NCI-H1417 (cell line): Measurements from ENCODE around the gene NDRG3.

Source experiments
- DNase-seq, 3 experiments: peaks; one replicate each; lab custom pipeline; 2025; lab: John Stamatoyannopoulos, UW

The NDRG3 gene

DNA sequence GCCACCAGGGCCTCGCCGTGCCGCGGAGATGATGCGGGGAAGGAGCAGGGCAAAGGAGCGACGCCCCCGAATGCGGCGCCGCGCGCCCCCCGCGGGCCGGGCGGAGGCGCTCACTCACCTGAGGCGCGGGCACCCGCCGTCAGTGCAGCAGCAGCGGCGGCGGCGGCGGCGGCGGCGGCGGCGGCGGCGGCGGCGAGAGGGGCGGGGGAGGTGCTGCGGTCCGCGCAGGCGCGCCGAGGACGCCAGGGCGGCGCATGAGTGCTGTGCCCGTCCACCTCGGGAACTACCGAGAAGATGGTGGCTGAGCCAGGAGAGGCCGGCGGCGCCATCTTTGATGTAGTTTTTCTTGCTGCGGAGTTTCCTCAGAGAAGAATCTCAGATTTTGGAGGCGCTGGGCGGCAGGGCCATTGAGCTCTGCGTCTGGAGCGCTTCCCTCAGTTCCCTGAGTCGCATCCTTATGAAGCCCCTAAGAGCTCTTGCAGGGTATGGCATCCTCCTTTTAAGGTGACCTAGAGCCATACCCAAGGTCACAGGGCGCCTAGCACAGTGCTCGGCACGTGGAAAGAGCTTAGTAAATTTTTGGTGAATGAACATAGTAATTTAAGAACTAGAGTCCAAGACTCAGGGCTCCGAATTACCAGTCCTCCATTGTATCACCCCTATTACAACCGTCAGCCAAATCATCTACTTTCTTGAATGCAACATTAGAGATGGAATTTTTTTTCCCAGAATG is at the start of gene NDRG3:
NDRG3 (minus strand) TSS at position 164 of the 733 bp plus-strand sequence. CDS start 24,355 bp downstream, outside the sequence.
- DNase-seq: peak; percentile 92 to 97 (median 93)

DNA sequence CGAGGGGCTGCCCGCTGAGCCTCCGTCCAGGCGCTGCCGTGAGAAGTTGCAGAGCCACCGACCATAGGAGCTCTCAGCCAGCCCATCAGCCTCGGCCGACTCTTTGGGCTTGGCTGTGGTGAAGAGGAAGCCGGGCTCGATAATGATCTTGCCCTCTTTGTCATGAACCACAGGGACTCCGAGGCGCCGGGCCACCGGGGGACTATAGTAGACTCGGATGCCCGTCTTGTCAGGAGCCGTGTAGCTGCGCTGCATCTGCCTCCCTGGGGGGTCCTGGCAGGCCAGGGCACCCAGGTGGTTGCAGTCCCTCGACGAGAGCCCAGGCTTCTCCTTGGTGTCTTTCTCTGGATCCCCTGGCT is 48.2 kb upstream of the NDRG3 start:
- no peak for DNase-seq

DNA sequence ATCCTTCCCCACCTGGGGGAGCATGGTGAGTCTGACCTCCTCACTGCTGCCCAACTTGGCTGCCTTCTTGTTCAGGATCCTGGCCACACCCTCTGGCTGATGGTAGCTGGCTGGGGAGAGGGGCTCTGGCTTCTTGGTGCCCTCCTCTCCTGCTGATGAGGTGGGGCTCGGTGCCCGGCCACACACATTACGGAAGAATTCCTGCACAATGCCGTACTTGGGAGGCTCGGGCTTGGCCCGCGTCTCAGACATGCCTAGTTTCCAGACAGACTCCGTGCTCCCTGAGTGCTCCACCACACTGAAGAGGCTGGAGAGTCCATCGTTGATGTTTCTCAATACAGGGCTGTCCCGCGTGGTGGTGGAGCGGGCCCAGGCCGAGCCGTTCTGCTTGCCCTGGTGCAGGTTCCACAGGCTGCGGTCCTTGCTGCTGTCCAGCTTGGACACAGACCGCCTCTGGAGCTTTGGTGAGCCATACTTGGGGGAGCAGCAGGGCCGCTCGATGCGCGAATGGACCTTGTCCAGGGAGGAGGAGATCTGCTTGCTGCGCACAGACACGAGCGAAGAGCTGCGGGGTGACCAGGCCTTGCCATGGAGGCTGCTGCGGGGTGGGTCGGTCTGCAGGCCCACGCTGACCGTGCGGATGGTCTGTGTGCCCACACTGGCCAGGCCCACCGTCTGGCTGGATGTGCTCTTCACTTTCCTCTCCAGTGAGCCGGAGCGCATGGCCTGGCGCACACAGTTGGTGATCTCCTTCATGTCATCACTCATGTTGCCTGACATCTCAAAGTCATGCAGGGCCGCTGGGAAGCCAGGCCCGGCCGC is 47.6 kb upstream of the NDRG3 start:
- no peak for DNase-seq

DNA sequence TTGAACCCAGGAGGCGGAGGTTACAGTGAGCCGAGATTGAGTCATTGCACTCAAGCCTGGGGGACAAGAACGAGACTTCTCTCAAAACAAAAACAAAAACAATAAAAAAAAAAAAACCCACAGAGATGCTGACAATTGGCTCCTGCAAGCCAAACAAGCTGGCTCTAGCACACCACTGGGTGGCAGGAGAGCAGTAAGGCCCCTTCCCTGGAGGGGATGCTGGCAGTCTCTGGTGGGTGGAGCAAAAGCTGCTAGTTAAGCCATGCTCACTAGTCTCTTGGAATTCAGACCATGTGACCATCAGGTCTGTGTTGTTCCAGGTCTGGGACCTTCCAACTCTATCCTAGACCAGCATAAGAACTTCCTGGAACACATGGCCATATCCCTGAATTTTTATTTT is 46.5 kb upstream of the NDRG3 start:
- DNase-seq: peak in 2 of 3 experiments; percentile 17 to 65

DNA sequence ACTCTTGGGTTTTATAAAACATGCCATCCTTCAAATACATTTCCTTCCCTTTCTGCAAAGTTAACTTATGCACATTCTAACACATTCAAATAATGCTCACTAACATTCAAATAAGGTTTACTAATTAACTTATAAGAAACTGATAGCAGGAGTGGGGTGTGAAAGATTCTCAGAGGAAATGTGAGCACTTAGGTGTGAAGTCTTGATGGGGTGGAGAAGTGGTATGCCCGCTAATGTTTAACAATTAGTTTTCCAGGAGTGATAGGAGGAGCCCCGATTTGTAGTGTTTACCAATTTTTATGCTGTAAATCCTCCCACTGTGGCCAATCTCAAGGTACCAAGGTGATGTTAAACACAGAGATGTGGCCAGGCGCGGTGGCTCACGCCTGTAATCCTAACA is 46.0 kb upstream of the NDRG3 start:
- DNase-seq: no peak

DNA sequence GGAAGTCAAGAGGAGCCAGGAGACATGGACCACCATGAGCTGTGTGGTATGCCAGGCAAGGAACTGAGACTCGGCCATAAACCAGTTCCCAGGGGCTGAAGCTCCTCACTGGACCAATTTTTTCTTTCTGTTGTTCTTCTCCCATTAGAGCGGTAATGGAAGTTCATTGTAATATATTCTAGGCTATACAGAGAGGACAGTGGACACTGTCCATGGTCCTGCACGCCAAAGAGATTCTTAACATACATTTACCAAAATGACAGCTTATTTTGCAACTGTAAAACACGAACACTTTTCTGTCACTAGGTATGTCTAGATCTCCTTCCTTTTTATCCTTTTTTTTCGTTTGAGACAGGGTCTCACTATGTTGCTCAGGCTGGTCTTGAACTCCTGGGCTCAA is 40.8 kb upstream of the NDRG3 start:
- no peak for DNase-seq

DNA sequence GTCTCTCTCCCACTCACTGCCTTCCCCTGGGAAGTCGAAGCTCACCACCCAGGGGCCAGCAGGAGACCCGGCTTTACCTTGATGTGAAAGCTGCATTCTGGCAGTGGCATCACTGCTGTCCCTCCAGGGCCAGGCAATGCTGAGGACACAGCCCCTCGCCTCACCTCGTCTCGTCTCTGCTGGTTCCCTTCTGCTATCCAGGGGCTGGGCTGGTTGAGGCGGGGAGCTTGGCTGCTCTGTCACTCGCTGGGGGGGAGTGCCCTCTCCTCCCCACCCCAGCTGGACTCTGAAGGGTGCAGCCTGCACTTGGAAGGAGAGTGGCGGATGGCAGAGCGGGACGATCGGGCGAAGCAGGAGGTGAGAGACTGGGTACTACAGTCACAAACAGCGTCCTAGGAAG is 40.4 kb upstream of the NDRG3 start:
- no peak for DNase-seq

DNA sequence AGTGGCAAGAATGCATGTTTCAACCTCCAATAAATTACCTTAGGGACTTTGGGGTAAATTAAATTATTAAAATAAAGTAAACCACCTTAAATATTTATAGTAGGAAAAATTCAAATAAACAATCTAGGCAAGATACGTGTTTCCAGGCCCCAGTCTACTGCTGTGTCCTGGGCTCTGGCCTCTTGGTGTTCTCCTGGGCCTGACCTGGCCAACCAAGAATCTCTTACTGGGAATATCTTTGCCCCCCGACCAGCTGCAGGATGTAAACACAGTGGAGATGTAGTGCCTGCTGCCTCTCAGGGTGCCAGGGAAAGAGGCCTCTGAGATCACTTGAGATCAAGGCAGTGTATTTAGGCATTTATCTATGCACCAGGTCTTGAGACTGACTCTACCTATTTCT is 39.4 kb upstream of the NDRG3 start:
- DNase-seq: no peak

DNA sequence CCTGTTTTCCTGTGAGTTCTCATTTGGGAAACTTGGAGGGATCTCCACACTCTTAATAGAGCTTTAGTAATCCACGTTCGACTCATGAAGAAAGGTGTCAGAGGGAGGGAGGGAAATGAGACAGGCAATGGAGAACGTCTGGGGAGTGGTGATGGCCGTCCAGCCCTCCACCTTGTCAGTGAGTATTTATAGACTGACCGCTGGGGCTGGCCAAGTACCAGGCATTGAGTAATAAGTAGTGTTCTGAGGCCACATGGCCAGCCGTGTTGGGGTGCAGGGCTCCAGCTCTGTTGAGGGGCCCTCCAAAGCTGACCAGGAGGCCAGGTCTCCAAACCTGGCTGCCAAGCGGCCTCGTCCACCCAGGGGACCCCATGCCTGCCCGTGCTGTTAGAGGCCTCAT is 39.0 kb upstream of the NDRG3 start:
- DNase-seq: no peak

DNA sequence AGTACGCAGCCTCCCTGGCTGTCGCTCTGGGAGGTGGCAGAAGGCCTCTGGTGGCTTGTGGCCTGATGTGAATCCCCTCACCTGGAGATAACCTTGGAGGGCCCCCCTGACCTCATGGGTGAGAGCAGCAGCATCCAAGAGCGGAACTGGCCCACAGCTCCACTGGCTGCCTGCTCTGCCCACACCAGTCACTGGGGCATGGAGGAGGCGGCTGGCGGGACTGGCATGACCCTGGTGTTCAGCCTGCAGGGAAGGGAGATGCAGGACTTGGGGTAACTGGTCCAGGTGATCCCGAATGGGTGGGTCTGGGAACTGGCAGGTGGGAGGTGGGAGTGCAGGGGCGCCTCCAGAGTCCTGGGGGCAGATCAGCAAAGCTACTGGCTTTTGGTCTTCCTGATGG is 38.2 kb upstream of the NDRG3 start:
- no peak for DNase-seq

DNA sequence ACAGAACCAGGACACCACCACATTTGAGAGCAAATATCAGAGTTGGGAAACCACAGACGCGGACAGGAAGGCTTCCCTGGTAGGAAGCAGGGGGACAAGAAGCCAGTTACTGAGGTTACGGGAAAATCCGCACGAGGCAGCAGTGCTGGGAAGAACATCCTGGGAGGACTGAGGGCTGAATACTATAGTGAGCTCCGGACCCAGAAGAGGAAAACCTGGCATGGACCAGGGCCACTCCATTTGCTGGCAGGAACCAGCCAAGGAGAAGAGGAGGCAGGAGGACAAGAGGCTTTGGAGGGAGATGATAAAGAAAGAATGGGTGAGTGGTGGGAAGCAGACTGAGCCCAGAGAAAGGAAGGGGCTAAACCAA is 33.8 kb upstream of the NDRG3 start:
- no peak for DNase-seq

DNA sequence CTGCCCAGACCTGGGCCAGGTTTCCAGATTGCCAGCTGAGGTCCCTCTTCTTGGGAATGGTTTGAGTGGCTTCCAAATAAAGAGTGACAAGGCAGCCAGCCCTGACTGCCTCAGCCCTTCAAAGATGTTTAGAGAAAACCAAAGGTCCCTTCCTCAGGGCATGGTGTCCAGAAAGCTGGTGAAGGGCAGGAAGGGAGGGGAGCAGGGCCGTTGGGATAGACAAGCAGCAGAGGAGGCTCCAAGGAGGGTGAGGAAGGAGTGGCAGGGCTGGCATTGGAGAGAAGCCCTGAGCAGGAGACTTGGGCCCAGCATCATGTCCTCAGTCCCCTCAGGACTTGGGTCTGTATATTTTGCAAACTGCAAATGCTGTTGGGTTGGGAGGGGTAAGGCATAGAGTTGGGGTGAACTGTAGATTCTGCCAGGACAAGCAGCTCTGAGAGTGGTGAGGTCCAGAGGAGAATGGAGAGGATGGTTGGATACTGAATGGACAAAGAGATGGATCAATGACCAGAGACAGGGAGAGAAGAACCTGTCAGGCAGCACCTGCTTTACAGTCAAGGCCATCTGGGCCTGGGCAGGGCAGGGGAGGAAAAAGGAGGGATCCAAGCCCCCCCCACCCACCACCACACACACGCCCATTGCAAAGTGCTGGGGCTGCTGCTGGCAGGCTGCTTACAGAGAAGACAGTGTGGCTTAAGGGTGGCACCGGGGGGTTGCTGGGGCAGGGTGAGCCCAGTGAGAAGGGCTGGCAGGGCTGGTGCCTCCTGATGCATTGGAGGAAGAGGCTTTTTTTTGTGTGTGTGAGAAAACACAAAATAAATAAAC is 33.2 kb upstream of the NDRG3 start:
- DNase-seq: no peak

DNA sequence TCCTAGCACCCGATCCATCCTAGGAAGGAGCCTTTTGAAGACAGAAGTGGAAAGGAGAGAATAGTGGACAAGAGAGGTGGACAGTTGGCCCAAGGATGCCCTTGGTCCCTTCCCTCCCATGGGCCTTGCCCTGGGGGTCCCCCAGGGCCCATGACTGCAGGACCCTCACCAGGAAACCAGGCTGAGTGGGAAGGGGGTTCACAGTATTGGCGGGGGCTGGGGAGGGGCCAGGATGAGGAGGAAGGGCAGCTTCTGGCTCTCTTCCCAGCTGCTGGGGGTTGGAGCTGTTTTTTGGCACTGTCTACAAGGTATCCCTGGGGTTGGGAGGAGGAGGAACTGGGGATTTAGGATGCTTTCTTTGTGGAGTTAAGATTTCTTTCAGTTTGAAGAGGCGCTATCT is 31.7 kb upstream of the NDRG3 start:
- no peak for DNase-seq

DNA sequence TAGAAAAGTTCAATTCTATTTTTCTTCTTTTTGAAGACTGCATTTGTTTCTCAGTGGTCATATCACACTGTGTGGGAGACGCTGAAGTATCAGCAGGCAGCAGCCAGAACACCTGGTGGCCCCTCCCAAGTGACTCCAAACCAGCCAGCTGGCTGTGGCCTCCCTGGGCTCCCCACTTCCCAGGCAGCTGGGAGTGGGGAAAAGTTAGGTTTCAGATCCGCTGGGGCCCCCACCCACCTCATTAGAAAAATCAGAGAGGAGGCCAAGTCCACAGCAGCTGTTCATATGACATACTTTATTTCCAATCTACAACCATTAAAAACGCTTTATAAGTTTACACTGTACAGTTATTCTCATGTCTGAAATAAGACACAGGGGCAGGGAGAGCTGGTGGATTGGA is 31.3 kb upstream of the NDRG3 start:
- DNase-seq: no peak

DNA sequence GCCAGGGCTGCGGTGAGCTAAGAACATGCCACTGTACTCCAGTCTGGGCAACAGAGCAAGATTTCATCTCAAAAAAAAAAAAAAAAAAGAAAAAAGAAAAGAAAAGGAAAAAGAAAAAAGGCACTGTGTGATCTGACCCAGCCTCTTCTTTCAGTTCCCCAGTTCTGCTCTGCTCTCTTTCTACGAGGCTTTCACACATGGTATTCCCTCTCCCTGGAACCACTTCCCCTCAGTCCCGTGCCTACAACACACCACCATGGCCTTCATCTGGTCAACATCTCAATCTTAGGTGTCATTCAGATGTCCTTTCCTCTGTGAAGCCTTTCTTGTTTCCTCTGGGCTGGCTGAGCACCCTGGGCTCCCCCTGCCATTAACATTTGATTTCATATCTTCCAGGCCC is 29.9 kb upstream of the NDRG3 start:
- DNase-seq: no peak

DNA sequence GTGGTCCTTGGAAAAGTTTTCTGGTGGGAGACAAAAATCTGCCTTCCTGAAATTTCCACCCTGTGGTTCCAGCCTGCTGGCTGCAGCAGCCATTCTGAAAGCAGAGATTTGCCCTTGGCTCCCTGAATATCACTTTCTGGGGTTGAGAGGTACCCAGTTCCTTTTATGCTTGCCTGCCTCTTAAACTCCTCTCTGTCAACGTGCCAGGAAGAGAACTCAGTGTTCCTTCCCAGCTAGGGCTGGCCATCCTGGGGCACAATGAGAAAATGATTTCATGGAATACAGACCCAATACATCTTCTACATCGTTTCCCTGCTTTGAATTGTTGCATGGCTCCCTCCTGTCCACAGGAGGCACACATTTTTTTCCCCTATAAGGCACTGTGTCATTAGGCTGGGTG is 29.3 kb upstream of the NDRG3 start:
- no peak for DNase-seq

DNA sequence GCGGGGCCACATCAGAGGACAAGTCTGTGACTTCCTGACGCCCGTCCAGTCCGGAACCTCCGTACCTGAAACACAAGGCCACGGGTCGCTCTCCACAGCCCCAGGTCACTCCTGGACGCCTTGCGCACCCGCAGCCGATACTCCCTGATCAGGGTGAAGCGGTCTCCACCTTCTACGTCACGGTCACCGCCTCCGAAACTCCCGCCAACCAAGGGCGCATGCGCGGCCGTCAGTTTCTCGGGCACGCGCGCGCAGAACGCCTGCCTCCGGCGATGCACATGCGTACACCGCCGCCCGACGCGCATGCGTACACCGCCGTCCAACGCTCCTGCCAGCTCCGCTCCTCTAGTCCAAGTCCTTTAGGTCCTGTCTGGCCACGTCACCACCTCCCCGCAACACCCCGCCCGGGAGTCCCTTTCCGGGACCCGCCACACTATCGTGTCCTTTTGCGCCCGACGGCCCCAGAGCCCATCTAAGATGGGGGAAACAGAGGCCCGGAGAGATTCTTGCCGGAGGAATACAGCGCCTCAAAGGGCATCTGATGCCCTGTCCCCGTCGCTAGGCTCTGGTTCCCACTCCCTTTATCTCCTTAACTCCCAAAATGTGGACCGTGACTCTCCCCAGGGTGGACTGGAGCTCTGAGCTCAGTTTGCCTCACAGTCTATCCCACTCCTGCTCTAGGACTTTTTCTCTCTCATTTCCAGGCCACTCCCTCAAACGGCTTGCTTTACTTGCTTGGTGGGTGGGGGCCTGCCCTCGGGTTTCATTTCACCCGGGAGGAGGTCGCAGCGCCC is 27.9 kb upstream of the NDRG3 start, which contains the start of gene DSN1:
DSN1 (minus strand) TSS at position 167 of the 794 bp plus-strand sequence. CDS start 2,305 bp downstream, outside the sequence.
- peak; percentile 97 to 99 (median 99) for DNase-seq

DNA sequence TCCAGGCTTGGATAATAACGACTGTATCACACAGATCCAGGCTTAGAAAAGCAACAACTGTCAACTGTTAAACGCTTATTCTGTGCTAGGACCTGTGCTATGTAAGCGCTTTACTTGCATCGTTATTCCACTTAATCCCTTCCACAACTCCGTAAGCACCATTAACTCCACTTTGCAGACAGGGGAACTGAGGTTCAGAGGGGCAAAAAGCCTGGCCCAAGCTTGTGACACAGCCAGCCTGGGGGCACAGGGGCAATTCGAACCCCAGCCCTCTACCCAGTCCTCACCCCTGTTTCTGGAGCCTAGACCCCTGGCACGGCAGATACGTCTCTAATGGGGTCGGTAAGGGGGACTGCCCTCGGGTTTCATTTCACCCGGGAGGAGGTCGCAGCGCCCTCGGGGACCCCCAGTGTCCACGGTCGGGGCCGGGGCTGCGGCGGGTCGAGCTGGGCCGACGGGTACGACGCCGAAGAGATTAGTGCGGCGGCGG is 27.3 kb upstream of the NDRG3 start:
- peak in 1 of 3 experiments; percentile 74 for DNase-seq

DNA sequence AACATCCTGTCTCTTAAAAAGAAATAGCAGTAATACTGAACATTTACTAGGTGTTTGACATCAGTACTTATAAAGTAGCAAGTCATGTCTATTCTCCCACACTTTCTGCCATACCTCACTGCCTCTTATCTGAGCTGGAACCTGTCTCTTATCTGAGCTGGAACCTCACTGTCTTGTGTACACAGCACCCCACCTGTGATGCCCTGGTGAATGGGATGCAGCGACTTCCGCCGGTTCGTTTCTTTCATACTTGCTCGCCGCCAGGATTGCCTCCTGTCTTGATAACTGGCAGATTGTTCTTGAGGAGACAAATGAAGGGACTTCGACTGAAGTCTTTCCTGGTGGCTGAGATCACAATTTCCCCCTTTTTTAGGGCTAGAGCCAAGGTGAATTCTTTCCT is 24.8 kb upstream of the NDRG3 start:
- DNase-seq: no peak

DNA sequence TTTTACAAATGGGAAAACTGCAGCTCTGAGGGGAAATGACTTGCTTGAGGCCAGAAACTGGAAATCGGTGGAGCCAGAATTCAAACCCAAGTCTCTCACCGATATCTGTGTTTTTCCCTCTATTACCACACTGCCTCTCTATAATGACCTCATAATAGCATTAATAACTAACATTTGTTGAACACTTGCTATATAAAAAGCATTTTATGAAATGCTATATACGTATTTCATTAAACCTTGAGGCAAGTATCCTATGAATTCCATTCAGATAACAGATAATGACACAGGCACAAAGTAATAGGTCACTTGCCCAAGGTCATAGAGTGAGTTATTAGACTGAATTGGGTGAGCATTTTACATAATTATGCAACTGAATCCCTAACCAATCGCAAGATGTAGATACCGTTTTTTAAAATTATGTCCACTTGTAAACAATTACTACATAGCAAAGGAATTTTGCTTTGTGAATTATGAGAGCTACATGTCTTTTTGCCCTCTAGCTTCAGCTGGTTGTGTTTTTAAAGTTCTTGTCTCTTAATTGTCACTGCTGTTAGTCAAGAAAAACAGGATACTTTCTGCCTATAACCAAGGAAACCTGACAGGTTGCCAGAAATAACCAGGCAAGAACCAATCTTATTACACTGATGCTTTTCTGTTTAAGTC is 23.0 kb upstream of the NDRG3 start:
- DNase-seq: no peak

DNA sequence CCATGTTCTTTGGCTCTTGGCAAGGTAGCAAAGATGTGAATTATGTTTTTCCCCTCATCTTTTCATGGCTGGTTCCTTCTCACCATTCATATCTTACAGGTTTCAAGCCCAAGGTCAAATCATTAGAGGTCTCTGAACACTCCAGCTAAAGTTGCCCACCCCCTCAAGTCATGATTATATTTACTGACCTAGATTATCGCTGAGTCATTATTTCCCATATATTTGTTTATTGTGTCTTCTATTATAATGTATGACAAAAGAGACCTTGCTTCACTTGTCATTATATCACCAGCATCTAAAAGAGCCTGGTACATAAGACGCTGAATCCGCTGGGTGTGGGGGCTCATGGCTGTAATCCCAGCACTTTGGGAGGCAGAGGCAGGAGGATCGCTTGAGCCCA is 15.2 kb upstream of the NDRG3 start:
- DNase-seq: no peak
